GM19023 (cell line): ENCODE measurements around the gene UBE2G1.

Experiments
- ATAC-seq: cut with Tn5 transposase; IDR thresholded peaks from one replicate; pipeline ENCODE4 v1.9.1; 2021; ENCODE audit warnings: mild to moderate bottlenecking, moderate library complexity; ENCODE audit not compliant: unreplicated experiment

The UBE2G1 gene

GRCh38 chr17:4340914-4341615, 25.4 kb downstream of the UBE2G1 start:
- no peak for ATAC-seq

- ATAC-seq, result no peak
Observed at GRCh38 chr17:4334776-4335584, 31.5 kb downstream of the UBE2G1 start.

- ATAC-seq, result no peak
Observed at GRCh38 chr17:4334332-4334731, 32.1 kb downstream of the UBE2G1 start.

GRCh38 chr17:4333041-4333440, 33.4 kb downstream of the UBE2G1 start:
- no peak for ATAC-seq

- no peak for ATAC-seq
Observed at GRCh38 chr17:4332296-4332970, 34.0 kb downstream of the UBE2G1 start.

- ATAC-seq, result no peak
Observed at GRCh38 chr17:4331614-4332013, 34.9 kb downstream of the UBE2G1 start.

- ATAC-seq, result no peak
Observed at GRCh38 chr17:4329838-4330237, 36.6 kb downstream of the UBE2G1 start.

- no peak for ATAC-seq
Observed at GRCh38 chr17:4327606-4328005, 38.9 kb downstream of the UBE2G1 start.

- ATAC-seq, result no peak
Observed at GRCh38 chr17:4326608-4327007, 39.9 kb downstream of the UBE2G1 start.

GRCh38 chr17:4326112-4326511, 40.4 kb downstream of the UBE2G1 start:
- ATAC-seq, result no peak

GRCh38 chr17:4324463-4324862, 42.0 kb downstream of the UBE2G1 start:
- no peak for ATAC-seq

- ATAC-seq, result no peak
Observed at GRCh38 chr17:4319221-4319620, 47.3 kb downstream of the UBE2G1 start.

GRCh38 chr17:4318596-4318995, 47.9 kb downstream of the UBE2G1 start:
- no peak for ATAC-seq

GRCh38 chr17:4318186-4318585, 48.3 kb downstream of the UBE2G1 start:
- no peak for ATAC-seq

GRCh38 chr17:4317610-4318009, 48.9 kb downstream of the UBE2G1 start:
- no peak for ATAC-seq

- ATAC-seq, result no peak
Observed at GRCh38 chr17:4316648-4317047, 49.8 kb downstream of the UBE2G1 start.

GRCh38 chr17:4314618-4315017, 51.9 kb downstream of the UBE2G1 start:
- no peak for ATAC-seq

GRCh38 chr17:4314179-4314578, 52.3 kb downstream of the UBE2G1 start:
- ATAC-seq, result no peak

- ATAC-seq, result no peak
Observed at GRCh38 chr17:4313221-4314114, 53.0 kb downstream of the UBE2G1 start.

GRCh38 chr17:4310354-4311060, 56.0 kb downstream of the UBE2G1 start:
- no peak for ATAC-seq
